Measurements from ENCODE around the gene KIF5C.
"Not testable (repeated sequence)": the region's sequence is repeated elsewhere in the genome, so short reads cannot be mapped to it uniquely, and the experiment has no call there.

Gene KIF5C

DNA sequence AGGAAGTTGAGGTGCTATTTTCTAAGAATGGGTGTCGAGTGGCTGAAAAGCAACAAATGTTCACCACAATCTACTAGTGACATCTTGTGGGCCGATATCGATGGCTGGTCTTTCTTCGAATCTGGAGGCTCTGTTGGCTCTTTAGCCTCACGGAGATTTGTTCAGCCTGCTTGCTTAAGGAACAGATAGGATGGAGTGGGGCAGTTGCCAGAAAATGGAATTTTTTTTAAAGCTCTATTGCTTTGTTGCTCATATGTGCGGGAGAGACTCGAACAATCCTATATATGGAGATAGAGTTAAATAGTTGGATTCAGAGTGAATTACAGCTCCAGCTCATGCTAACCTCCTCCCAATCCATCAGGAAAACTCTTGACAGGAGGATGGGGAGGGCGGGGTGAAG lies 92.6 kb downstream of the KIF5C start:
- DNase-seq = no peak

DNA sequence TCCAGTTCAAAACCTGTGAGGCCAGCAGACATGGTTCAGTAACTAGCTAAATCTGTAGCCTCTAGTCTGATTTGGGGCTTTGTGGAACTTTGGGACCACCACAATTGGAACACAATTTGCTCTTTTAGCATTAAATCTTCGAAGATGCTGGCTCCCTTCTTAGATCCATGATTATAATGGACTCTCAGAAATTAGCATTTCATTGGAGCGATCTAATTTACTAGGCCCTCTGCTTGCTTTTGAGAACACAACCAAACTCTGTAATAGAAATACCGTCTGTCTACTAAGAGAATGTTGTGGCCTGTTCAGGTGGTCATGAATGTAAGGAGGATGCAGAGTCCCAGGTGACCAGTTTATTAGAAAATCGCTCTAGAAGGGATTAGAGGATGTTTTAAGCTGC lies 93.3 kb downstream of the KIF5C start:
- no peak for DNase-seq

DNA sequence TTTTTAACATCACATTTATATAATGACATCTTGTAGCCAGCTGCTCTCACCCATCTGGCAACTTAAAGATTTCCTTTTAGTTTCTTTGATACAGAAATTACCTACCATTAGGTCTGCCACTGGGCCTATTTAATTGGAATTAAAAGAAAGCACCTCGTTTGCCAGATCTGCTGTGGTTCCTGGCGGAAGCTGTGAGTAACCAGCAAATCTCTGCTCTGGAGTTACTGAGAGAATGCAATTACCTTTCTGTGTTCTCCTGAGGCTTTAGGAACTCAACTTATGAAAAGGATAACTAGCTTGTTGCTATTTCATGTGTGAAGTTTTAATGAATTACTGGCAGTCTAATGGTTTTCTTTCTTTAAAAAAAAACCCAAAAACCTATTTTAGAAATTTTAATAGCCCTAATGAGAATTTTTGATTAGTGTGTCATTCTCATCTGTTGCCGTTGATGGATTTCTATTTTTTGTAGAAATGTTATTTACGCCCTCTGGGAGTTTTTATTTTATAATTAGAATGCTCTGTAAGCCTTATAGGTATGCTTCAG lies 93.8 kb downstream of the KIF5C start:
- DNase-seq = no peak

- no peak for DNase-seq
Observed at GRCh38 chr2:148969659-148970061, 94.6 kb downstream of the KIF5C start.

DNA sequence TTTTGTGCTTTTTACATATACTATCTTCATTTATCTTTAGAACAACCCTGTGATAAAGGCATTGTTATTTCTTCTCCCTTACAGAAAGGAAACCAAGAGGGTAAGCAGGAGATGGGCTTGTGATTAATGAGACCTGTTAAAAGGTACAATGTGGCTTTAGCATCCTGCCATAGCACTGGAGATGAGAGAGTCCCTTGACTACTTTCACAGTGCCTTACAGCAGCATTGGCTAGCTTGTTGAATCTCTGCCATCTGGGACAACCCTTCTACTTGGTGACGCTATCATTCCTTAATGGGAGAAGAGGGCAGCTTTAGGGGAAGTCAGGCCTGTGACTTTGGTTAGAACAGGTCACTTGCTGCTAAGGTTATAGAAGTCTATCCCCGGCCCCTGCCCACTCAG lies 95.4 kb downstream of the KIF5C start:
- DNase-seq = no peak

- no peak for DNase-seq
Observed at GRCh38 chr2:148971547-148971946, 96.5 kb downstream of the KIF5C start.

GRCh38 chr2:148974095-148974494 lies 99.1 kb downstream of the KIF5C start:
- no peak for DNase-seq

DNA sequence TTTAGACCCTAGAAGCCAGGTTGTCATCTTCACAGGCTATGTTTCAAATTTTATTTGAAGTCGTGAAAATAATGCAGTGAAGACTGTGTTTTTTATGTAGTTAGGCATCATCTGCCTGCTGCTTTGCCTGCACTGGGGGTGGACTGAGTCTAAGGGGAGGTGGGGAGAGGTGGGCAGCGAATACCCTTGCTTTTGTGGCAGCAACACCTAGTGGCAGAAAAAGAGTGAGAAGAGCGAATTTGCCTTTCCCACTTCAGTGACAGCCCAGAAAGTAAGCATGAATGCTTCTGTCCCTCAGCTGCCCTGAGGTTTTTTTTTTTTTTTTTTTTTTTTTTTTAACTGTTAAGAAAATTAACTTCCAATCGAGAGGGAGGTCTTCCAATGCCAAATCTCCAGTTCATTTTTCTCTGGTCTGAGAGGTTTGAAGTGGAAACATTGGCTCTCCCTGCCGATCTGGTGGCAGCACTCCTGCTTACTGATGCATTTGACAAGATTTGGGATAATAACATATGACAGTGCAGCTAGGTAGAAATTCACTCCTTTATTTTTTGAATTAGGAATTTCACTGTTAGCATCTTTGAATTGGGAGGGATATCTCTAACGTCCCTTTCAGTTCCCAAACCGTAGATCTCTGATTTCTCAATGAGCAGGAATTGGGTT lies 103.1 kb downstream of the KIF5C start:
- no peak for DNase-seq

GRCh38 chr2:148978706-148979105 lies 103.7 kb downstream of the KIF5C start:
- no peak for DNase-seq

- DNase-seq = no peak
Observed at GRCh38 chr2:148979164-148979918, 104.3 kb downstream of the KIF5C start.

GRCh38 chr2:148979919-148980277 lies 104.9 kb downstream of the KIF5C start:
- DNase-seq = no peak

GRCh38 chr2:148980496-148980895 lies 105.5 kb downstream of the KIF5C start:
- not testable (repeated sequence) for DNase-seq

- no peak for DNase-seq
Observed at GRCh38 chr2:148981324-148981723, 106.3 kb downstream of the KIF5C start.

GRCh38 chr2:148981781-148982180 lies 106.8 kb downstream of the KIF5C start:
- no peak for DNase-seq

DNA sequence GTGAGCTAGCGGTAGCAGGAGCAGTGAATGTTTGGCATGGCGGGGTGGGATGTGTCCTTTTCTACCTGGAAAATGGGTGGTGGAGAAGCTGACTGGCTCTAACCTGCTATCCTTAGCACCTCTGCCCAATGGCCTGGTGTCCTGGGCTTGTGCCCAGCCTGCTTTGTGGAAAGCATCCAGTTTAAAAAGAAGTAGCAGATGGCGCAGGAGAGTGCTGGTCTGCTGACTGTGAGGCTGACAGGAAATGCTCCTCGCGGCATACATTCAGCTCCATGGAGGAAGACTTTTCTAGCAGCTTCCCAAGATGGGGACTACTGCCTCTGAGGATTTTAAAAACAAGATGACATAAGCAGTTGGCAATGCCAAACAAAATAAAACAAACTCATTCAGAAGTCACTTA lies 107.3 kb downstream of the KIF5C start:
- no peak for DNase-seq

DNA sequence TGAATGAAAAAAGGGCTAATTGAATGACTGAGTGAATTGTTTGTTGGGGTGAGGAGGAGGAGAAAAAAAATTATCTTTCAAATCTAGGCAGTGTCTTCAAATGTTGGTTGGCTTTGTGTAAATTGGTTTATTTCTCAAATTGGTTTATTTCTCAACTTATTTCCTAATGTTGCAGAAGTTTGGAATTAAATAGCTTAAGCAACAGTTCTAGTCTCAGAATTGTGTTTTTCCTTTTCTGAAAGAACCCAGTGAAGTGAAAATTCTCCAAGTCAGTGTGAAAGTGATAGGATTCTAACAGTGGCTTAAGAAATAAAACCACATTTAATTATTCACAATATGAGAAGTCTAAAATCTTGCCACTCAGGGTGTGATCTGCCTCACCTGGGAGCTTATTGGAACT lies 108.9 kb downstream of the KIF5C start:
- DNase-seq = no peak

- no peak for DNase-seq
Observed at GRCh38 chr2:148984449-148984848, 109.4 kb downstream of the KIF5C start.

- no peak for DNase-seq
Observed at GRCh38 chr2:148987286-148987685, 112.3 kb downstream of the KIF5C start.

DNA sequence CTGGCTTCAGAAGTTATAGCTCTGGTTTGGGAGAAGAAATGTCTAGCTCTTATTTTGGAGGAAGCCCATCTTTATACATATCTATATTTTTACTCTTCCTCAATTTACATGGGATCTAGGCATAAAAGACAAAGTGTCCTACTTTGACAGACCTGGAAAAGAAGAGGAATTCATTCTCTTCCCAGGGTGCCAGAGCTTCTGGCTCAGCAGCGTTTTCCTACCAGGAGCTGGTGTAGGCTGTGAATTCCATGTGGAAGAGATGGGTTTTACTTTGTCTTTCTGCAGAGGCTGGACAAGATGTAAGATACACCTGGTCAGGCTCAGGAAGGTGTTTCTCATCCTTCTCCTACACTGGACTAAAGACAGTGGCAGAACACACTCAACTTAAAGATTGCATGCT lies 113.3 kb downstream of the KIF5C start:
- DNase-seq = no peak

- DNase-seq = peak; percentile 71
Observed at GRCh38 chr2:148989882-148990493, 115.0 kb downstream of the KIF5C start.

DNA sequence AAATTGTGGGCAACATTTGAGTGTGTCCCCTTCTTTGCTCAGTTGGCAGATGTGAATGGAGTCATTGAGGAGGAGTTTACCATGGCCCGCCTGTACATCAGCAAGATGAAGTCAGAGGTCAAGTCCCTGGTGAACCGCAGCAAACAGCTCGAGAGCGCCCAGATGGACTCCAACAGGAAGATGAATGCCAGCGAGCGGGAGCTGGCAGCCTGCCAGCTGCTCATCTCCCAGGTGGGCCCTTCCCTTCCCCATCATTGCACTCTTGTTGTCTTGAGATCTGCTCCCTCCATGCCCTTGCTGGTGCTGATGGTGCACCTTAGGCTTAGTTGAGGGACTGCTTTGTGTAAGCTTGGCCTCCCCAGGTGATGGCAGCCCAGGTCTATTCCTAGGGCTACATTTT lies 115.9 kb downstream of the KIF5C start:
- no peak for DNase-seq

DNA sequence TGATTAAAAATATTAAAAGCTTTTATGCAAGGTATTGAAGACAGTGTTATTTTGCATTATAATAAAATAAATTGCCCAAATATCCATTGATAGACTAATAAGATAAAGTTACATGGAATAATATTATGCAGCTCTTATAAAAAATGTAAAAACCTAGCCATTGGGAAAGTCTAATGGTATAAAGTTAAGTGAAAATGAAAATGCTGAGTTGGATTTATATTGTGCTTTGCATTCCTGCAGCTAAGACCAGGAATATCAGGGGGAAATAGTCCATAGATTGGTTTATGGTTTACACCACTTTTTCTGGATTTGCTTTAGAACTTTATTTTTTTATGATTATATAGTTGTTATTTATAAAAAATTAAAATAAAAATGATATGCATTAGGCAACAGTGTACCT lies 117.4 kb downstream of the KIF5C start:
- DNase-seq = no peak

DNA sequence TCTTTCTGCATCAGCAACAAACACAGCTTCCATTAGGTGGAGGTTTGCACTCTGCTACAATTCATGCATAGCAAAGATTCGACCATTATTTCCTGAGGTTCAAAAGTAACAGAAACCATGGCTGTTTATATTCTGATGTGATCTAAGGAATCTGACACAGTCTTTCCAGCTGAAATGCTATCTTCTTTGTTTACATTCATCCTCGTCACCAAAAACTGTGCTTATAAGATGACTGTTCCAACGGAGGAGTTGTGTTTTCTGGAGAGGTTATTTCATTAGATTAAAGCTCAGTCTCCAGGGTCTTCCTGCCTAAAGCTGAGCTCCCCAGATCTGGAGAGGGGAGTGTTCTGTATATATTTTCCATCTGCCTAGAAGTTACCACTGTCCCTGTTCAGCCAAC lies 118.3 kb downstream of the KIF5C start:
- no peak for DNase-seq

GRCh38 chr2:148994341-148994740 lies 119.3 kb downstream of the KIF5C start:
- no peak for DNase-seq

Measured in right forelimb (tissue), 1 donor.